ENCODE measurements around the gene GINS2. TPM values are rescaled to one million over a fixed set of nuclear protein-coding genes. Genes with fewer than 3 reads are reported as not detected.

GINS2 gene
- total RNA-seq, 1 donor from 2014 or later, result 9.1 TPM

- H3K9me3 Mint-ChIP-seq (ENCODE audit: unreplicated experiment), result no peaks in the 10 kb centered on the region
- H3K4me1 Mint-ChIP-seq (ENCODE audit: unreplicated experiment), result no peaks in the 10 kb centered on the region
- no peak for DNase-seq (ENCODE audit: low spot score)
- H3K4me3 Mint-ChIP-seq (ENCODE audit: unreplicated experiment), result no peak overlapping the region
- no peak overlapping the region for H3K27ac Mint-ChIP-seq (ENCODE audit: unreplicated experiment)
- TF ChIP-seq CTCF (IDR thresholded peaks at IDR 0.05; ENCODE audit: unreplicated experiment), result no peak
- H3K27me3 Mint-ChIP-seq (ENCODE audit: unreplicated experiment), result peaks cover 4% of the 10 kb centered on the region
- peaks cover 5% of the 10 kb centered on the region for H3K36me3 Mint-ChIP-seq (ENCODE audit: low read depth, unreplicated experiment)
Observed at GRCh38 chr16:85643631-85644030, 45.1 kb downstream of the GINS2 start.

- Mint-ChIP-seq H3K4me1 (ENCODE audit: unreplicated experiment) (no peaks in the 10 kb centered on the region), H3K9me3 (ENCODE audit: unreplicated experiment) (no peaks in the 10 kb centered on the region), H3K27me3 (ENCODE audit: unreplicated experiment) (peaks cover 4% of the 10 kb centered on the region), H3K4me3 (ENCODE audit: unreplicated experiment) (no peak overlapping the region), H3K36me3 (ENCODE audit: low read depth, unreplicated experiment) (peaks cover 5% of the 10 kb centered on the region), H3K27ac (ENCODE audit: unreplicated experiment) (no peak overlapping the region)
- no peak for DNase-seq (ENCODE audit: low spot score)
- no peak for TF ChIP-seq CTCF (IDR thresholded peaks at IDR 0.05; ENCODE audit: unreplicated experiment)
Observed at GRCh38 chr16:85642762-85643358, 45.9 kb downstream of the GINS2 start.

- Mint-ChIP-seq H3K4me1 (ENCODE audit: unreplicated experiment) (no peaks in the 10 kb centered on the region), H3K27me3 (ENCODE audit: unreplicated experiment) (no peaks in the 10 kb centered on the region), H3K4me3 (ENCODE audit: unreplicated experiment) (no peak overlapping the region), H3K27ac (ENCODE audit: unreplicated experiment) (no peak overlapping the region), H3K36me3 (ENCODE audit: low read depth, unreplicated experiment) (peaks cover 5% of the 10 kb centered on the region), H3K9me3 (ENCODE audit: unreplicated experiment) (no peaks in the 10 kb centered on the region)
- no peak for TF ChIP-seq CTCF (IDR thresholded peaks at IDR 0.05; ENCODE audit: unreplicated experiment)
- DNase-seq (ENCODE audit: low spot score), result no peak
Observed at GRCh38 chr16:85641776-85642176, 47.0 kb downstream of the GINS2 start.

DNA sequence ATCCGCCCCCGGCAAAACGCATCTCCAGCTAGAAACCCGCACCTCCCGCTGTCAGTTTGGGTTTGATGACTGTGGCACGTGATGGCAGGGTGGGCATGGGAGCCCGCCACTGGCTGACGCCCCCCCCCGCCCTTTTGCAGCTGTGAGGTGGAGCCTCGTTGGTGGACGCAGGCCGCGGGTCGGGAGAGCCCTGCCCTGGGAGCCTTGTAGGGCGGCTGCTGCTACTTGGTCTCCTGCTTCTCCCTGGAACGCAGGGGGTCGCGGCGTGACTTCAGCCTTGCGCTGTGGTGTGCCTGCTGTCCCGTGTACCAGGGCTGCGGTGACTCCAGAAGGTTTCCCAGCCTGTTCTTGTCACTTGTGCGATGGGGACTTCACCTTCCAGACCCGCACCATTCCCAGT is 47.4 kb downstream of the GINS2 start:
- H3K27me3 Mint-ChIP-seq (ENCODE audit: unreplicated experiment), result no peaks in the 10 kb centered on the region
- H3K36me3 Mint-ChIP-seq (ENCODE audit: low read depth, unreplicated experiment), result peaks cover 5% of the 10 kb centered on the region
- H3K4me3 Mint-ChIP-seq (ENCODE audit: unreplicated experiment), result no peak overlapping the region
- H3K27ac Mint-ChIP-seq (ENCODE audit: unreplicated experiment), result no peak overlapping the region
- H3K4me1 Mint-ChIP-seq (ENCODE audit: unreplicated experiment), result no peaks in the 10 kb centered on the region
- no peak for DNase-seq (ENCODE audit: low spot score)
- no peak for TF ChIP-seq CTCF (IDR thresholded peaks at IDR 0.05; ENCODE audit: unreplicated experiment)
- H3K9me3 Mint-ChIP-seq (ENCODE audit: unreplicated experiment), result no peaks in the 10 kb centered on the region

- no peak for DNase-seq (ENCODE audit: low spot score)
- H3K27me3 Mint-ChIP-seq (ENCODE audit: unreplicated experiment), result no peaks in the 10 kb centered on the region
- no peak for TF ChIP-seq CTCF (IDR thresholded peaks at IDR 0.05; ENCODE audit: unreplicated experiment)
- H3K4me1 Mint-ChIP-seq (ENCODE audit: unreplicated experiment), result no peaks in the 10 kb centered on the region
- no peak overlapping the region for H3K4me3 Mint-ChIP-seq (ENCODE audit: unreplicated experiment)
- H3K27ac Mint-ChIP-seq (ENCODE audit: unreplicated experiment), result no peak overlapping the region
- H3K9me3 Mint-ChIP-seq (ENCODE audit: unreplicated experiment), result no peaks in the 10 kb centered on the region
- H3K36me3 Mint-ChIP-seq (ENCODE audit: low read depth, unreplicated experiment), result peaks cover 5% of the 10 kb centered on the region
Observed at GRCh38 chr16:85640585-85640984, 48.2 kb downstream of the GINS2 start.

Measured in endothelial cell (in vitro differentiated cells).